ENCODE measurements around the gene ZBTB25.

The ZBTB25 gene

DNA sequence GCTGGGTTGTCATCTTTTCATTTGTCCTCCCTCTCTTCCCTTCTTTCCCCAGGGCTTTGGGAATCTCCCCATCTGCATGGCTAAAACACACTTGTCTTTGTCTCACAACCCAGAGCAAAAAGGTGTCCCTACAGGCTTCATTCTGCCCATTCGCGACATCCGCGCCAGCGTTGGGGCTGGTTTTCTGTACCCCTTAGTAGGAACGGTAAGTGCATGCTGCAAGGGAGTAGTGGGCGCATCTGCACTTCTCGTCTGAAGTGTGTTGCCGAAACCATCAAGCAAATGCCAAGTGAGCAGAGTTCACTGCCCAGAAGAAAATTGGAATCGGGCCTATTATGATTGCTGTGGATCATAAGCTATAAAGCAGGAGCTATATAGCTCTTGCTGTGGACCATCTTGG is 49.0 kb downstream of the ZBTB25 start:
- no peak for ATAC-seq
- no peak for TF ChIP-seq RARB (CRISPR knock-in tag; IDR thresholded peaks at IDR 0.05)
- no peak for TF ChIP-seq TCF4 (CRISPR knock-in tag; IDR thresholded peaks at IDR 0.05; ENCODE audit: borderline replicate concordance)
- TF ChIP-seq ISL1 (CRISPR knock-in tag; IDR thresholded peaks at IDR 0.05): no peak
- TF ChIP-seq ZNF565 (CRISPR knock-in tag; conservative IDR thresholded peaks at IDR 0.05; ENCODE audit: low read depth): no peak
- TF ChIP-seq, protein P1, sequence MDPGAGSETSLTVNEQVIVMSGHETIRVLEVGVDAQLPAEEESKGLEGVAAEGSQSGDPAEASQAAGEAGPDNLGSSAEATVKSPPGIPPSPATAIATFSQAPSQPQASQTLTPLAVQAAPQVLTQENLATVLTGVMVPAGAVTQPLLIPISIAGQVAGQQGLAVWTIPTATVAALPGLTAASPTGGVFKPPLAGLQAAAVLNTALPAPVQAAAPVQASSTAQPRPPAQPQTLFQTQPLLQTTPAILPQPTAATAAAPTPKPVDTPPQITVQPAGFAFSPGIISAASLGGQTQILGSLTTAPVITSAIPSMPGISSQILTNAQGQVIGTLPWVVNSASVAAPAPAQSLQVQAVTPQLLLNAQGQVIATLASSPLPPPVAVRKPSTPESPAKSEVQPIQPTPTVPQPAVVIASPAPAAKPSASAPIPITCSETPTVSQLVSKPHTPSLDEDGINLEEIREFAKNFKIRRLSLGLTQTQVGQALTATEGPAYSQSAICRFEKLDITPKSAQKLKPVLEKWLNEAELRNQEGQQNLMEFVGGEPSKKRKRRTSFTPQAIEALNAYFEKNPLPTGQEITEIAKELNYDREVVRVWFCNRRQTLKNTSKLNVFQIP (CRISPR knock-in tag; IDR thresholded peaks at IDR 0.05; ENCODE audit: borderline replicate concordance, low read depth): no peak
- TF ChIP-seq ZFP3 (CRISPR knock-in tag; IDR thresholded peaks at IDR 0.05): no peak
- no peak for TF ChIP-seq CSDC2 (CRISPR knock-in tag; IDR thresholded peaks at IDR 0.05)
- no peak for TF ChIP-seq ZNF8 (CRISPR knock-in tag; IDR thresholded peaks at IDR 0.05)
- no peak for TF ChIP-seq OSR1 (CRISPR knock-in tag; IDR thresholded peaks at IDR 0.05)

DNA sequence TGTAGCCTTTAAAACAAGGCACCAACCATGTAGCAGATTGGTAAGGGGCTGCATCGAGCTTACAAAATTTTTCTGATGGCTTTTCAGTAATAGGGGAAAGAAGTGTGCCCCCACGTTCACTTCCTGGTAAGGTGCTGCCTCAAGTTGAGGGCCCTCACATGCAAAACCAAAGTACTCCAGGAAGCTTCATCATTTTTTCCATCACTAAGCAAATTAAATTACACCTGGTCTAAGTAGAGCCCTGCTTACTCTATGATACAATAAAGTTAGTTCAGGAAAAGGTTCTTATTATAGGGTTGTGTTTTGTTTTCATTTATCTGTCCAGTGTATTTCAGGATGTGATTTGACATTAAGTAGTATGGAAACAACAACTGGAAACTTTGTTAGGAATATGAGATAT is 53.4 kb downstream of the ZBTB25 start:
- ATAC-seq: no peak
- TF ChIP-seq ZC3H10 (CRISPR knock-in tag; IDR thresholded peaks at IDR 0.05): no peak
- no peak for TF ChIP-seq ZFP30 (CRISPR knock-in tag; IDR thresholded peaks at IDR 0.05)
- no peak for TF ChIP-seq PPARA (CRISPR knock-in tag; IDR thresholded peaks at IDR 0.05; ENCODE audit: borderline replicate concordance)
- TF ChIP-seq, protein P2, sequence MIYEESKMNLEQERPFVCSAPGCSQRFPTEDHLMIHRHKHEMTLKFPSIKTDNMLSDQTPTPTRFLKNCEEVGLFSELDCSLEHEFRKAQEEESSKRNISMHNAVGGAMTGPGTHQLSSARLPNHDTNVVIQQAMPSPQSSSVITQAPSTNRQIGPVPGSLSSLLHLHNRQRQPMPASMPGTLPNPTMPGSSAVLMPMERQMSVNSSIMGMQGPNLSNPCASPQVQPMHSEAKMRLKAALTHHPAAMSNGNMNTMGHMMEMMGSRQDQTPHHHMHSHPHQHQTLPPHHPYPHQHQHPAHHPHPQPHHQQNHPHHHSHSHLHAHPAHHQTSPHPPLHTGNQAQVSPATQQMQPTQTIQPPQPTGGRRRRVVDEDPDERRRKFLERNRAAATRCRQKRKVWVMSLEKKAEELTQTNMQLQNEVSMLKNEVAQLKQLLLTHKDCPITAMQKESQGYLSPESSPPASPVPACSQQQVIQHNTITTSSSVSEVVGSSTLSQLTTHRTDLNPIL (CRISPR knock-in tag; IDR thresholded peaks at IDR 0.05; ENCODE audit: low read depth): no peak
- TF ChIP-seq ZFP3 (CRISPR knock-in tag; IDR thresholded peaks at IDR 0.05): no peak
- no peak for TF ChIP-seq SNAI2 (CRISPR knock-in tag; IDR thresholded peaks at IDR 0.05)
- no peak for TF ChIP-seq OSR1 (CRISPR knock-in tag; IDR thresholded peaks at IDR 0.05)
- TF ChIP-seq, protein P3, sequence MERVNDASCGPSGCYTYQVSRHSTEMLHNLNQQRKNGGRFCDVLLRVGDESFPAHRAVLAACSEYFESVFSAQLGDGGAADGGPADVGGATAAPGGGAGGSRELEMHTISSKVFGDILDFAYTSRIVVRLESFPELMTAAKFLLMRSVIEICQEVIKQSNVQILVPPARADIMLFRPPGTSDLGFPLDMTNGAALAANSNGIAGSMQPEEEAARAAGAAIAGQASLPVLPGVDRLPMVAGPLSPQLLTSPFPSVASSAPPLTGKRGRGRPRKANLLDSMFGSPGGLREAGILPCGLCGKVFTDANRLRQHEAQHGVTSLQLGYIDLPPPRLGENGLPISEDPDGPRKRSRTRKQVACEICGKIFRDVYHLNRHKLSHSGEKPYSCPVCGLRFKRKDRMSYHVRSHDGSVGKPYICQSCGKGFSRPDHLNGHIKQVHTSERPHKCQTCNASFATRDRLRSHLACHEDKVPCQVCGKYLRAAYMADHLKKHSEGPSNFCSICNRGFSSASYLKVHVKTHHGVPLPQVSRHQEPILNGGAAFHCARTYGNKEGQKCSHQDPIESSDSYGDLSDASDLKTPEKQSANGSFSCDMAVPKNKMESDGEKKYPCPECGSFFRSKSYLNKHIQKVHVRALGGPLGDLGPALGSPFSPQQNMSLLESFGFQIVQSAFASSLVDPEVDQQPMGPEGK (CRISPR knock-in tag; IDR thresholded peaks at IDR 0.05; ENCODE audit: borderline replicate concordance): no peak

DNA sequence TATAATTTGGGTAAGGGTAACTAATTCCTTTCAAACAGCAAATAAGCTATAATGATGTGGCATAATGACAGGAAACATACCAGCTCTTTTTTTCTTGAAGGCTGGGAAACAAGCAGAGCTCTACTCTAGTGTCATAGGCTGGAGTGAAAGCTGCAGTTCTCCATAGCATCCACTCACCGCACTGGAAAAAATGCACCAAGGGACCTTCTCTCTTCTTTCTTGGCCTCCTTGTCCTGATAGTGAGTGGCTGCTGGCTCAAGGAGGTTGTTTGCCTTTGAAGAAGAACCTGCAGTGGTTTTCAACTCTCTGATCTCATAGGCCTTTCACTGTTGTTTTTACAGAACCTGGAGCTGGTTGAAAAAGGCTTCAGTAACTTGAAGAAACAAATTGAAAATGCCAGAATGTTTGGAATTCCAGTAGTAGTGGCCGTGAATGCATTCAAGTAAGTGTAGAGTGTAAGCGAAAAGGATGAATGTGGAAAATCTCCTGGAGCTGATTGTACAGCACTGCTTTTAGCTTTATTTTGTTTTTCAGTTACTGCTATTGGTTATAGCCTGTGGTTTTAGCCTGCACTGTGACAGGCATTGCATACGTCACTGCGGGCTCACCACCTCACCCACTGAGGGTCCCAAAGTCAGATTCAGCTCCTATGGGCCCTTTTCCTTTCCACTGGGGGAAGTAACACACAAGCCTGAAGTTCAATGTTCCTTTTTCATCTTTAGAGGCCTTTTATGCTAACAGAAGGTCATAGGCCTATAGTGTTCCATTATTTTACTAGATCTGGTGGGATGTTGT is 55.6 kb downstream of the ZBTB25 start:
- TF ChIP-seq, protein P4, sequence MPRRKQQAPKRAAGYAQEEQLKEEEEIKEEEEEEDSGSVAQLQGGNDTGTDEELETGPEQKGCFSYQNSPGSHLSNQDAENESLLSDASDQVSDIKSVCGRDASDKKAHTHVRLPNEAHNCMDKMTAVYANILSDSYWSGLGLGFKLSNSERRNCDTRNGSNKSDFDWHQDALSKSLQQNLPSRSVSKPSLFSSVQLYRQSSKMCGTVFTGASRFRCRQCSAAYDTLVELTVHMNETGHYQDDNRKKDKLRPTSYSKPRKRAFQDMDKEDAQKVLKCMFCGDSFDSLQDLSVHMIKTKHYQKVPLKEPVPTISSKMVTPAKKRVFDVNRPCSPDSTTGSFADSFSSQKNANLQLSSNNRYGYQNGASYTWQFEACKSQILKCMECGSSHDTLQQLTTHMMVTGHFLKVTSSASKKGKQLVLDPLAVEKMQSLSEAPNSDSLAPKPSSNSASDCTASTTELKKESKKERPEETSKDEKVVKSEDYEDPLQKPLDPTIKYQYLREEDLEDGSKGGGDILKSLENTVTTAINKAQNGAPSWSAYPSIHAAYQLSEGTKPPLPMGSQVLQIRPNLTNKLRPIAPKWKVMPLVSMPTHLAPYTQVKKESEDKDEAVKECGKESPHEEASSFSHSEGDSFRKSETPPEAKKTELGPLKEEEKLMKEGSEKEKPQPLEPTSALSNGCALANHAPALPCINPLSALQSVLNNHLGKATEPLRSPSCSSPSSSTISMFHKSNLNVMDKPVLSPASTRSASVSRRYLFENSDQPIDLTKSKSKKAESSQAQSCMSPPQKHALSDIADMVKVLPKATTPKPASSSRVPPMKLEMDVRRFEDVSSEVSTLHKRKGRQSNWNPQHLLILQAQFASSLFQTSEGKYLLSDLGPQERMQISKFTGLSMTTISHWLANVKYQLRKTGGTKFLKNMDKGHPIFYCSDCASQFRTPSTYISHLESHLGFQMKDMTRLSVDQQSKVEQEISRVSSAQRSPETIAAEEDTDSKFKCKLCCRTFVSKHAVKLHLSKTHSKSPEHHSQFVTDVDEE (CRISPR knock-in tag; IDR thresholded peaks at IDR 0.05): no peak
- no peak for TF ChIP-seq ZNF70 (CRISPR knock-in tag; IDR thresholded peaks at IDR 0.05)
- TF ChIP-seq ZFP3 (CRISPR knock-in tag; IDR thresholded peaks at IDR 0.05): no peak
- no peak for TF ChIP-seq CSDC2 (CRISPR knock-in tag; IDR thresholded peaks at IDR 0.05)
- no peak for TF ChIP-seq OSR1 (CRISPR knock-in tag; IDR thresholded peaks at IDR 0.05)
- no peak for TF ChIP-seq ZC3H10 (CRISPR knock-in tag; IDR thresholded peaks at IDR 0.05)
- TF ChIP-seq SNAI2 (CRISPR knock-in tag; IDR thresholded peaks at IDR 0.05): no peak
- TF ChIP-seq, protein P1 (CRISPR knock-in tag; IDR thresholded peaks at IDR 0.05; ENCODE audit: borderline replicate concordance, low read depth): no peak
- TF ChIP-seq TOX (CRISPR knock-in tag; IDR thresholded peaks at IDR 0.05; ENCODE audit: borderline replicate concordance): no peak
- no peak for ATAC-seq
